ENCODE results near the gene ADAM15. TPM values are rescaled to one million over a fixed set of nuclear protein-coding genes. Genes with fewer than 3 reads are reported as not detected.

Gene ADAM15
- total RNA-seq, 1 experiment from 2014 or later, result 30.6 TPM

DNA sequence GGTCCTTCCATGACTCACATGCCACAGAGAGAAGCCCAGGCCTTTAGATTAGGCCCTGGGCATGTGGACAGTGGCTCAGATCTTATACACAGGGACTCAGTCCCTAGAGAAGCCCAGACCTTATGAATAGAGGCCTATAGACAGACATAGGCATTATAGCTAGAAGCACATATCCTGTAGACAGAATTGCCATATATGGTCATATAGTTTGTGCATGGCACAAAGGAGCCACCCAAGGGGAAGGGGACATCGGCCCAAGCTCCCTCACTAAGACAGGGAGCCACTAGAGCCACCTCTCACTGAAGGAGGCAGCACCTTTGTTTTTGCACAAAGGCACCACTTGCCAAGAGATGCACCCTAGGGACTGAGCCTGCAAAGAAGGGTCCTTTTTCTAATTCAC lies 25.3 kb downstream of the ADAM15 start:
- no peak overlapping the region for H3K4ac ChIP-seq (ENCODE audit: low read depth, low read length)
- no peak overlapping the region for H3K23ac ChIP-seq (ENCODE audit: insufficient read length, low read depth, low read length)
- no peaks in the 10 kb centered on the region for H3K79me1 ChIP-seq (ENCODE audit: insufficient read depth, low read depth, low read length, poor library complexity, severe bottlenecking)
- no peak overlapping the region for H4K91ac ChIP-seq (ENCODE audit: insufficient read length, low read depth, low read length)
- no peak overlapping the region for H2AK5ac ChIP-seq (ENCODE audit: insufficient read length, low read length)
- Mint-ChIP-seq H3K36me3 (ENCODE audit: insufficient read depth in 1 of 3, low read depth in 3 of 3) (no peaks in the 10 kb centered on the region; a peak in 1 of 7 replicates), H3K4me1 (peaks cover 38 to 54% of the 10 kb centered on the region in 2 experiments), H3K9me3 (peaks cover 0 to 3% of the 10 kb centered on the region in 2 experiments; a peak in 1 of 5 replicates), H3K27ac (no peak overlapping the region), H3K27me3 (ENCODE audit: low read depth) (peaks cover 89% of the 10 kb centered on the region), H3K4me3 (no peak overlapping the region)
- no peak overlapping the region for H2AFZ ChIP-seq (ENCODE audit: low read length)
- no peak overlapping the region for H4K8ac ChIP-seq (replicated peaks; ENCODE audit: insufficient read length, low read depth, low read length)
- H3K4me2 ChIP-seq (ENCODE audit: insufficient read depth, insufficient read length, low read length), result no peak overlapping the region
- no peak overlapping the region for H2BK5ac ChIP-seq (ENCODE audit: insufficient read length, low read length)
- no peak overlapping the region for H3K9ac ChIP-seq (ENCODE audit: extremely low read depth, insufficient read length, low read length)
- H2BK120ac ChIP-seq (ENCODE audit: low read depth, low read length, poor library complexity, severe bottlenecking), result no peak overlapping the region
- H3K18ac ChIP-seq (ENCODE audit: insufficient read length, low read depth, low read length), result no peak overlapping the region
- no peak overlapping the region for H2BK15ac ChIP-seq (ENCODE audit: low read depth, low read length)
- no peak overlapping the region for H3K14ac ChIP-seq (ENCODE audit: insufficient read depth, low read length)
- TF ChIP-seq CTCF (conservative IDR thresholded peaks at IDR 0.05), result no peak
- no peak overlapping the region for H2BK12ac ChIP-seq (ENCODE audit: insufficient read length, low read depth, low read length)
- no peak overlapping the region for H3T11ph ChIP-seq (ENCODE audit: low read length)
- no peak overlapping the region for H3K27ac ChIP-seq (ENCODE audit: insufficient read length, low read depth, low read length)
- no peaks in the 10 kb centered on the region for H3K79me2 ChIP-seq (ENCODE audit: insufficient read depth, low read length)
- H3K23me2 ChIP-seq (ENCODE audit: insufficient read length, low read depth, low read length, poor library complexity, severe bottlenecking), result peaks cover 18% of the 10 kb centered on the region
- no peak overlapping the region for H2BK20ac ChIP-seq (ENCODE audit: low read depth, low read length, poor library complexity, severe bottlenecking)
- H3K9me3 ChIP-seq (ENCODE audit: control insufficient read depth, low read depth, low read length), result no peaks in the 10 kb centered on the region
- H4K20me1 ChIP-seq (ENCODE audit: control insufficient read depth, insufficient read depth, insufficient read length), result no peaks in the 10 kb centered on the region
- DNase-seq, result no peak
- no peak overlapping the region for H4K5ac ChIP-seq (ENCODE audit: insufficient read length, low read depth, low read length)
- no peak overlapping the region for H3K56ac ChIP-seq (ENCODE audit: insufficient read length, low read depth, low read length)
- peaks cover 23% of the 10 kb centered on the region for H3K27me3 ChIP-seq (ENCODE audit: insufficient read depth, low read length)
- no CpG with 5 or more reads among the region's 1 CpG for WGBS (ENCODE audit: extremely low coverage, insufficient read length, low lambda C conversion rate)
- H3K4me1 ChIP-seq (ENCODE audit: insufficient read depth, low read length), result peaks cover 3% of the 10 kb centered on the region; the same call in 1 of the 2 replicates
